SU-DHL-6 (cell line): ENCODE measurements around the gene INSR.

Experiments
- EZH2phosphoT487 ChIP-seq: fragments of 200-600 bp; sonication (generic), shearing (Covaris generic); conservative IDR thresholded peaks from 2 replicates; pipeline ENCODE4 v1.6.1; 2018; ENCODE audit warnings: mild to moderate bottlenecking, antibody characterized with exemption, low read length, moderate library complexity, mixed read lengths
- TF ChIP-seq, protein P1 (sequence below): fragments of 200-600 bp; sonication (generic); IDR thresholded peaks from one replicate; pipeline ENCODE4 v1.5.1; 2017; ENCODE audit warnings: antibody characterized with exemption, mild to moderate bottlenecking, low read length, moderate library complexity; ENCODE audit not compliant: insufficient read depth, poor library complexity, severe bottlenecking

DNA sequence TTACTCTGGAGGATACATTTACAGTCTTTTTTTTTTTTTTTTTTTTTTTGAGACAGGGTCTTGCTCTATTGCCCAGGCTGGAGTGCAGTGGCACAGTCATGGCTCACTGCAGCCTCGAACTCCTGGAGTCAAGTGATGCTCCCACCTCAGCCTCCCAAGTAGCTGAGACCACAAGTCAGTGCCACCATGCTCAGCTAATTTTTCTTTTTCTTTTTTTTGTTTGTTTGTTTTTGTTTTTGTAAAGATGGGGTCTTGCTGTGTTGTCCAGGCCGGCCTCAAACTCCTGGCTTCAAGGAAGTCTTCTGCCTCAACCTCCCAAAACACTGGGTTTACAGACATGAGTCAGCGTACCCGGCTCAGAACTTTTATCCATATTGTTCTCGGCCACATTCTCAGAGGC is 64.5 kb downstream of the INSR start:
- TF ChIP-seq, protein P1, sequence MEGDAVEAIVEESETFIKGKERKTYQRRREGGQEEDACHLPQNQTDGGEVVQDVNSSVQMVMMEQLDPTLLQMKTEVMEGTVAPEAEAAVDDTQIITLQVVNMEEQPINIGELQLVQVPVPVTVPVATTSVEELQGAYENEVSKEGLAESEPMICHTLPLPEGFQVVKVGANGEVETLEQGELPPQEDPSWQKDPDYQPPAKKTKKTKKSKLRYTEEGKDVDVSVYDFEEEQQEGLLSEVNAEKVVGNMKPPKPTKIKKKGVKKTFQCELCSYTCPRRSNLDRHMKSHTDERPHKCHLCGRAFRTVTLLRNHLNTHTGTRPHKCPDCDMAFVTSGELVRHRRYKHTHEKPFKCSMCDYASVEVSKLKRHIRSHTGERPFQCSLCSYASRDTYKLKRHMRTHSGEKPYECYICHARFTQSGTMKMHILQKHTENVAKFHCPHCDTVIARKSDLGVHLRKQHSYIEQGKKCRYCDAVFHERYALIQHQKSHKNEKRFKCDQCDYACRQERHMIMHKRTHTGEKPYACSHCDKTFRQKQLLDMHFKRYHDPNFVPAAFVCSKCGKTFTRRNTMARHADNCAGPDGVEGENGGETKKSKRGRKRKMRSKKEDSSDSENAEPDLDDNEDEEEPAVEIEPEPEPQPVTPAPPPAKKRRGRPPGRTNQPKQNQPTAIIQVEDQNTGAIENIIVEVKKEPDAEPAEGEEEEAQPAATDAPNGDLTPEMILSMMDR = no peak
- TF ChIP-seq EZH2phosphoT487 = no peak
